Measurements from ENCODE around the gene OR2V1.

The OR2V1 gene

GRCh38 chr5:181120306-181120705 is 10.7 kb downstream of the OR2V1 start:
- no peak overlapping the region for H3K4me2 ChIP-seq (ENCODE audit: insufficient read depth, low read length)

GRCh38 chr5:181119105-181119504 is 11.9 kb downstream of the OR2V1 start:
- ATAC-seq (ENCODE audit: insufficient read depth, low read depth) (no peak), DNase-seq (no peak)
- Histone ChIP-seq H3K27me3 (ENCODE audit: insufficient read depth, low read length, poor library complexity) (peaks cover 4% of the 10 kb centered on the region), H4K20me1 (ENCODE audit: insufficient read depth, low read length) (no peaks in the 10 kb centered on the region), H3K4me2 (ENCODE audit: insufficient read depth, low read length) (no peak overlapping the region), H3K36me3 (ENCODE audit: insufficient read depth, low read length) (no peaks in the 10 kb centered on the region), H3K9me3 (ENCODE audit: insufficient read depth, low read length, severe bottlenecking) (no peaks in the 10 kb centered on the region), H3K9ac (ENCODE audit: low read depth, low read length) (no peak overlapping the region), H3K4me1 (ENCODE audit: insufficient read depth, low read length) (no peaks in the 10 kb centered on the region), H3K79me2 (ENCODE audit: insufficient read depth, low read length) (no peaks in the 10 kb centered on the region), H3K4me3 (ENCODE audit: low read depth in 1 of 2, low read length in 2 of 2) (no peak overlapping the region), H2AFZ (ENCODE audit: low read depth, low read length) (no peak overlapping the region), H3K27ac (ENCODE audit: low read length) (no peak overlapping the region)
- TF ChIP-seq CTCF (IDR thresholded peaks at IDR 0.05; ENCODE audit: borderline replicate concordance, extremely low read depth, low read length, poor library complexity, severe bottlenecking), result no peak
- TF ChIP-seq EZH2 (IDR thresholded peaks at IDR 0.05; ENCODE audit: borderline replicate concordance, low read depth, low read length, severe bottlenecking), result no peak

More at GRCh38 chr5:181120306-181120705, 10.7 kb downstream of the OR2V1 start:
- Histone ChIP-seq H3K36me3 (ENCODE audit: insufficient read depth, low read length) (no peaks in the 10 kb centered on the region), H3K27me3 (ENCODE audit: insufficient read depth, low read length, poor library complexity) (peaks cover 4% of the 10 kb centered on the region), H2AFZ (ENCODE audit: low read depth, low read length) (no peak overlapping the region), H3K4me3 (ENCODE audit: low read depth in 1 of 2, low read length in 2 of 2) (no peak overlapping the region), H3K9me3 (ENCODE audit: insufficient read depth, low read length, severe bottlenecking) (no peaks in the 10 kb centered on the region), H3K9ac (ENCODE audit: low read depth, low read length) (no peak overlapping the region), H4K20me1 (ENCODE audit: insufficient read depth, low read length) (no peaks in the 10 kb centered on the region), H3K79me2 (ENCODE audit: insufficient read depth, low read length) (no peaks in the 10 kb centered on the region), H3K27ac (ENCODE audit: low read length) (no peak overlapping the region), H3K4me1 (ENCODE audit: insufficient read depth, low read length) (no peaks in the 10 kb centered on the region)
- no peak for DNase-seq
- no peak for TF ChIP-seq EZH2 (IDR thresholded peaks at IDR 0.05; ENCODE audit: borderline replicate concordance, low read depth, low read length, severe bottlenecking)
- no peak for TF ChIP-seq CTCF (IDR thresholded peaks at IDR 0.05; ENCODE audit: borderline replicate concordance, extremely low read depth, low read length, poor library complexity, severe bottlenecking)
- no peak for ATAC-seq (ENCODE audit: insufficient read depth, low read depth)

DNA sequence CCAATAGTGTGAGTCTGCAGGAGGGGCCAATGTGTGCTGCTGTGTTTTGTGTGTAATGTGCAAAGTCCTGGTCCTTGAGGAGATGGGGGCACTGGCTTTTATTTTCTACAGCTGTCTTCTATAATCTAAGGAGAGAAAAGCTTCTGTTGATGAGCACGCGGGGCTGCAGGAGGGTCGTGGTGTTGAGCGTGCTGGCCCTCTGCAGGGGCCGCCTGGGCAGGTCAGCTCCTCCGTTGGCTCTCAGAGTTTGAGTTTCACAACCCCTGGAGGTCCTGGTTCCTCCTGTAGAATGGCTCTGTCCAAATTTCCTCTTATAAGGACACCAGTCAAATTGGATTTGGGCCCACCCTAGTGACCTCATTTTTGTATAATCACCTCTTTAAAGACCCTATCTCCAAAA is 12.6 kb downstream of the OR2V1 start:
- H3K27me3 ChIP-seq (ENCODE audit: insufficient read depth, low read length, poor library complexity), result peaks cover 4% of the 10 kb centered on the region
- H3K4me1 ChIP-seq (ENCODE audit: insufficient read depth, low read length), result no peaks in the 10 kb centered on the region
- H3K27ac ChIP-seq (ENCODE audit: low read length), result no peak overlapping the region
- H3K4me2 ChIP-seq (ENCODE audit: insufficient read depth, low read length), result no peak overlapping the region
- no peaks in the 10 kb centered on the region for H4K20me1 ChIP-seq (ENCODE audit: insufficient read depth, low read length)
- H3K9me3 ChIP-seq (ENCODE audit: insufficient read depth, low read length, severe bottlenecking), result no peaks in the 10 kb centered on the region
- H3K36me3 ChIP-seq (ENCODE audit: insufficient read depth, low read length), result no peaks in the 10 kb centered on the region
- H3K79me2 ChIP-seq (ENCODE audit: insufficient read depth, low read length), result no peaks in the 10 kb centered on the region
- TF ChIP-seq EZH2 (IDR thresholded peaks at IDR 0.05; ENCODE audit: borderline replicate concordance, low read depth, low read length, severe bottlenecking) (no peak), CTCF (IDR thresholded peaks at IDR 0.05; ENCODE audit: borderline replicate concordance, extremely low read depth, low read length, poor library complexity, severe bottlenecking) (no peak)
- no peak for DNase-seq
- no peak overlapping the region for H3K9ac ChIP-seq (ENCODE audit: low read depth, low read length)
- ATAC-seq (ENCODE audit: insufficient read depth, low read depth), result no peak
- no peak overlapping the region for H3K4me3 ChIP-seq (ENCODE audit: low read depth in 1 of 2, low read length in 2 of 2)
- no peak overlapping the region for H2AFZ ChIP-seq (ENCODE audit: low read depth, low read length)
